IPS-18a (cell line): ENCODE data around the gene BBX.
"Not testable (repeated sequence)": the region's sequence is repeated elsewhere in the genome, so short reads cannot be mapped to it uniquely, and the experiment has no call there.

ENCODE experiments used
- H3K27ac ChIP-seq: one replicate; pipeline ENCODE4 v1.5.1; 2013; ENCODE audit warnings: low read length
- H3K27me3 ChIP-seq: one replicate; pipeline ENCODE4 v1.6.1; 2013; ENCODE audit warnings: mild to moderate bottlenecking, low read length; ENCODE audit not compliant: control insufficient read depth, insufficient read depth
- H3K36me3 ChIP-seq: one replicate; pipeline ENCODE4 v1.6.1; 2013; ENCODE audit warnings: low read depth, low read length; ENCODE audit not compliant: control insufficient read depth
- H3K4me1 ChIP-seq: one replicate; pipeline ENCODE4 v1.6.1; 2013; ENCODE audit warnings: low read depth, low read length; ENCODE audit not compliant: control insufficient read depth
- H3K4me3 ChIP-seq: one replicate; pipeline ENCODE4 v1.5.1; 2013; ENCODE audit warnings: low read length
- H3K9ac ChIP-seq: one replicate; pipeline ENCODE4 v1.6.1; 2013; ENCODE audit warnings: mild to moderate bottlenecking, low read length, moderate library complexity
- H3K9me3 ChIP-seq: one replicate; pipeline ENCODE4 v1.6.1; 2013; ENCODE audit warnings: low read depth, low read length; ENCODE audit not compliant: control insufficient read depth

Gene BBX

DNA sequence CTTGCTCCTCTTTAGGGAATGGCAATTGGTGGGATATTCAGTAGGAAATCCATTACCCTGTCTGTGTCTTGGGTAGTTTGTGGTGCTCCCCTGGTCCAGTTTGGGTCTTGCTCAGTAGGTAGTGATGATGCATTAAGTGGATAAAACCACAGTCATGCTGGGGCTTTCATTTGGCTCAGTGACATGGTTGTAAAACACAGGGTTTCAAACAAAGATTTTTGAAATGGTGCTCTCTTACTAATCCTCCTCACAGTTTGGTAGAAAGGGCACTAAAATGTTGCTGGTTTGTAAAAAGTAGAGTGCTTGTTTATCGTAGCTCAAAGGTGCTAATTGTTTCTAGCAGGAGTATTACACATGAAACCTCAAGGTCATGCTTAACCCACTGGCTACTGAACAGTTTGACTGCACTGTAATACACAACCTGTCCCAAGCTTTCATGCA lies 22.9 kb downstream of the BBX start:
- Histone ChIP-seq H3K9ac (no peak overlapping the region), H3K36me3 (no peaks in the 10 kb centered on the region), H3K4me1 (no peaks in the 10 kb centered on the region), H3K4me3 (no peak overlapping the region), H3K27me3 (no peaks in the 10 kb centered on the region), H3K27ac (no peak overlapping the region), H3K9me3 (no peaks in the 10 kb centered on the region)

DNA sequence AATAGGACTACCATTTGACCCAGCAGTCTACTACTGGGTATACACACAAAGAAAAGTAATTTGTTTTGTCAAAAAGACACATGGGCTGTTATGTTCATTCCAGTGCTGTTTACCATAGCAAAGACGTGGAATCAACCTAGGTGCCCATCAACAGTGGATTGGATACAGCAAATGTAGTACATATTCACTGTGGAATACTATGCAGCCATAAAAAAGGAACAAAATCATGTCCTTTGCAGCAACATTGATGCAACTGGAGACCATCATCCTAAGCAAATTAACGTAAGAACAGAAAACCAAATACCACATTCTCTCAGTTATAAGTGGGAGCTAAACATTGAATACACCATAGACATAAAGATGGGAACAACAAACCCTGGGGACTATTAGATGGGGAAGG lies 25.8 kb downstream of the BBX start:
- H3K9me3 ChIP-seq: no peaks in the 10 kb centered on the region
- no peak overlapping the region for H3K4me3 ChIP-seq
- no peaks in the 10 kb centered on the region for H3K27me3 ChIP-seq
- H3K27ac ChIP-seq: no peak overlapping the region
- H3K36me3 ChIP-seq: no peaks in the 10 kb centered on the region
- H3K4me1 ChIP-seq: no peaks in the 10 kb centered on the region
- H3K9ac ChIP-seq: no peak overlapping the region

DNA sequence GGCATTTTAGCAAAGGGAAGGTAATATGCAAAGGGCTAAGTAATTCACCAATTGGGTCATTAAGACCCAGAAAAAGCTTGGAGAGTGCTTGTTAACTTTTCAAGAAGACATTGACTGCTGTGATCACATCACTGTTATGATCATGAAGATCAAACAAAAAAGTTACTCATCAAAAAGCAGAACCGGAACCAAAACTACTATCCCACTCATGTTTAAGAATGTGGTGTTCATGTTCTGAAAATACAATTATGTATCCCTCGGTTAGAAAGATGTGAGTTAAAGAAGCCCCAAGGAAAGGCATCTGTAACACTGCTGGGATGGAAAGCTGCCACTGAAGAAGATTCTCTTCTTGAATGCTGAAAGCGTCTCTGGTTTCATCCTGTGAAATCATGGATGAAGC lies 32.6 kb downstream of the BBX start:
- Histone ChIP-seq H3K4me3 (no peak overlapping the region), H3K4me1 (no peaks in the 10 kb centered on the region), H3K9me3 (no peaks in the 10 kb centered on the region), H3K9ac (no peak overlapping the region), H3K27ac (no peak overlapping the region), H3K27me3 (no peaks in the 10 kb centered on the region), H3K36me3 (no peaks in the 10 kb centered on the region)

DNA sequence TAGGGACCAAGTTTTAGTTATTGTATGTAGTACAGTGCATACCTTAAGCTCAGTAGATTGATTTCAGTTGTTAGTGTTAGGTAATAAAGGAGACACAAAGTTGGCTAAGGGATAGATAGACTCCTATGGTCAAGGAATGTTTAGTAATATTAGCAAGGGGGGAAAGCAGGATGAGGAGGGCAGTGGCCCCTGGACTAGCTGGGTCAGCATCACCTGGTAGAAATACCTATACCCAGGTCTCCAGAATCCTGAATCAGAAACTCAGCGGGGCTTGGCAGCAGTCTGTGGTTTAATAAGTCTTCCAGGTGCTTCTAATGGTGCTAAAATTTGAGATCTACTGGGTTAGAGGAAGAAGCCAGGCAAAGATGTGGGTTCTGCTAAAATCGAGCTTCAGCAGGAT lies 35.0 kb downstream of the BBX start:
- Histone ChIP-seq H3K4me1 (peaks cover 3% of the 10 kb centered on the region), H3K4me3 (no peak overlapping the region), H3K36me3 (no peaks in the 10 kb centered on the region), H3K27me3 (no peaks in the 10 kb centered on the region), H3K27ac (no peak overlapping the region), H3K9ac (no peak overlapping the region), H3K9me3 (no peaks in the 10 kb centered on the region)

DNA sequence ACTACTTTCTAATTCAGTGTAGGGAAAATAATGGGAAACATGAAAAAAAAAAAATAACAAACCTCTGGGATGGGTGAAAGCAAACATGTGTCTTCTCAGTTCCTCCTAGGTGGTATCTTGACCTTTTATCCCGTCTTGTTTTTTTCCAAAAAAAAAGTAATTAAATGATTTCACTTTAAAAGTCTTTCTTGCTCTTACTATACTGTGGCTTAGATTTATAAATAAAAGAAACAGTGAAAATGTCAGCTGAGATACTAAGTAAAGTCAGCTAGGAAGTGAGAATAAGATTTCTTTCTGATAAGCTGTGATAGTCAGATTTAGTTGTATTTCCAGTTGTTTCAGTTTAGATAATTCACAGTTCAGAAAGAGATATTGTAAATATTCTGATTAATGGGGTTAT lies 37.4 kb downstream of the BBX start:
- Histone ChIP-seq H3K4me3 (no peak overlapping the region), H3K36me3 (no peaks in the 10 kb centered on the region), H3K27ac (no peak overlapping the region), H3K9ac (no peak overlapping the region), H3K27me3 (no peaks in the 10 kb centered on the region), H3K9me3 (no peaks in the 10 kb centered on the region), H3K4me1 (peaks cover 4% of the 10 kb centered on the region)

DNA sequence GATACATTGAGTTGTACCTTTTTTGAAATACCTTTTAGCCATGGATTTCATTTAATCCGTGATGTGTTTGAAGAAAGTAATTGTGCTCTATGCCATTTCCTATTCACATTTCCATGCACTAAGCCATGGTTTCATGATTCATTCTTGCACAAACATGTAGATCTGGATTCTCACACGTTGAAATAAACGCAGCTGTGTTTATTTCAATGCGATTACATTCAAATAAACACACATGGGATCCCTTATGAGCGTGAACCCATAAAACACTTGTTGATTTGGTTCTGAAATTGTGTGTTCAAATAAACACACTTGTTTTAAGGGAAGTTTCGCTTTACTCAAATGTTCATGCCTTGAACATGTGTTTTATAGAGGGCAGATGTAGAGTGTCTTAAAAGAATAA lies 39.2 kb downstream of the BBX start:
- Histone ChIP-seq H3K27me3 (no peaks in the 10 kb centered on the region), H3K9ac (no peak overlapping the region), H3K27ac (no peak overlapping the region), H3K36me3 (no peaks in the 10 kb centered on the region), H3K9me3 (no peaks in the 10 kb centered on the region), H3K4me1 (peaks cover 4% of the 10 kb centered on the region), H3K4me3 (no peak overlapping the region)

DNA sequence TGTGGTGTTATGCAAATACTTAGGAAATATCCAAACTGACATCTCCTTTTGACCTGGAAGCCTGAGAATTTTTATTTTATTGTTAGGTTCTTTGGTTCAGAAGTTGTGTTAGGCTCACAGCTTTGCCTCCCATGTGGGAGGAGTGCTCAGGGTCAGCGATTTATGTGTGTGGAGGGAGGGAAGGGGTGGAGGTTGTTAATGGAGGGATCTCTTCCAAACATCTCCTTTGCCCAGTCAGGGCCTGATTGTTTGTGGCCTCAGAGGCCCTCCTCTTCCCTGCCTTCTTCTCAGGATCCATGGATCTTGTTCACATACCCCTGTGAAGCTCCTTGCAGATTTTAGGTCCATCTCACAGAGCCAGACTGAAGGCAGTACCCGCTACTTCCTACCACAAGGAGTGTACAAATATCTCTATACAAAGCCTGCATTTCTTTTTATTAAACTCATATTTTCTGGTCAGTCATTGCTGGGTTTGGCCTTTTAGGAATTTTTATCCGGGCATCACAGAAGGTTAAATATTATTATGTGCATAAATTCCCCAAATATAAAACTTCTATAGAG lies 40.3 kb downstream of the BBX start:
- no peak overlapping the region for H3K4me3 ChIP-seq
- no peaks in the 10 kb centered on the region for H3K27me3 ChIP-seq
- H3K36me3 ChIP-seq: no peaks in the 10 kb centered on the region
- no peak overlapping the region for H3K9ac ChIP-seq
- no peaks in the 10 kb centered on the region for H3K9me3 ChIP-seq
- H3K4me1 ChIP-seq: peaks cover 4% of the 10 kb centered on the region
- no peak overlapping the region for H3K27ac ChIP-seq

DNA sequence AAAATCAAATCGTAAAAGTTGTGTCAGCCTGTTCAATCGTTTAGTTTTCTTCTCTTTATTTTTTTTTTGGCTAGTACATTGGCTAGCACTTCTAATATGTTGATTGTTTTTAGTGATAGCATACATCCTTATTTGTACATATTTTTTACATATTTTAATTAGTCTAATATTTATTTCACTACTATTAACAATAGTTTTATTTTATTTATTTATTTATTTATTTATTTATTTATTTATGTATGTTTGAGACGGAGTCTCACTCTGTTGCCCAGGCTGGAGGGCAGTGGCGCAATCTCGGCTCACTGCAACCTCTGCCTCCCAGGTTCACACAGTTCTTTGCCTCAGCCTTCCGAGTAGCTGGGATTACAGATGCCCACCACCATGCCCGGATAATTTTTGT lies 42.5 kb downstream of the BBX start:
- H3K9me3 ChIP-seq, H3K4me3 ChIP-seq, H3K9ac ChIP-seq, H3K4me1 ChIP-seq, H3K36me3 ChIP-seq, H3K27ac ChIP-seq, H3K27me3 ChIP-seq: not testable (repeated sequence)

DNA sequence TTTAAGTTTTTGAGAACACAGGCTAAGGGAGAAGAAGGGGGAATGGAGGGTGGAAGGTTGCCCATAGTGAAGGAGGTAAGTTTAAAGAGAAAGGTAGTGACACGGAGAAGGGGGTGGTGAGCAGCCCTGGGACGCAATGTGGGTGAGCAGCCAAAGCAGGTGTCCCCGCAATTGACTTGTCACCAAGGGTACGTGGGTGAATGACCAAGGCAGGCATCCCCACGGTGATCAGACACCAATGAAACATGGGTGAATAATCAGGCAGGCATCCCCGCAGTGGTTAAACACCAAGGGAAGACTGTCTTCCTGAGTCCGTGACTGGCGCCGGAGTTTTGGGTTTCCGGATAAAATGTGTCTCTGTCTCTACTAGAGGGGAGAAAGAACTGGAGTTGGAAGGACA lies 48.3 kb downstream of the BBX start:
- not testable (repeated sequence) for H3K4me3 ChIP-seq, H3K27ac ChIP-seq, H3K36me3 ChIP-seq, H3K9me3 ChIP-seq, H3K4me1 ChIP-seq, H3K9ac ChIP-seq, H3K27me3 ChIP-seq

DNA sequence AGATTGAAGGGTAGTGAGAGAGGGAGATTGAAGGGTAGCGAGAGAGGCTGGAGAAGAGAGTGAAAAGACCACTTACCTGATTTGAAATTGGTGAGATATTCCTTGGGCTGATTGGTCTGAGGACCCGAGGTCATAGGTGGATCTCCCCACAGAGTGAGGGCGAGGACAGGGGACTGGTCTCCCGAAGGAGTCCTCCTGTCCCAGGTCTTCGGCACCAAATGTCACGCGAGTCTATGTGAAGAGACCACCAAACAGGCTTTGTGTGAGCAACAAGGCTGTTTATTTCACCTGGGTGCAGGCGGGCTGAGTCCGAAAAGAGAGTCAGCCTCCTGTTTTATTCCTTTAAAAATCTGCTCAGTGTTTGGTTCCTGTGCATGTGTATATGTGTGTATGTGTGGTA lies 48.7 kb downstream of the BBX start:
- not testable (repeated sequence) for H3K27me3 ChIP-seq, H3K4me3 ChIP-seq, H3K4me1 ChIP-seq, H3K9ac ChIP-seq, H3K9me3 ChIP-seq, H3K27ac ChIP-seq, H3K36me3 ChIP-seq

DNA sequence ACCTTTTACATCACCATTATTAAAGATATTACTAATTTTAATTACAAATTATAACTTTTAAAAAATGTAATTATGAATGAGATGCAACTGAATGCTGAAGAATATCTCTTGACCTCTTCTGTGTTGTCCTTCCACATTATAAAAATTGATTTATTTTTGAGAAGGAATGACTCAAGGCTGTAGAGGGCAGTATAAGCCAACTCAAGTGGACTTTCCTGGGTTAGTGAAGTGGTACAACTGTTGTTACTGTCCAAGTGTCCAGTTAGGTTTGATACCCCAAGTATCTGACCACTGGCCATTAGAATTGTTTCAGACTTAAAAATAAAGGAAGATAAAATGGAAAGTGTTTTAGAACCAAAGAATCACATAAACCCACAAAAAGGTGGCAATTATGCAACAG lies 51.9 kb downstream of the BBX start:
- no peaks in the 10 kb centered on the region for H3K27me3 ChIP-seq
- no peak overlapping the region for H3K27ac ChIP-seq
- no peak overlapping the region for H3K4me3 ChIP-seq
- H3K4me1 ChIP-seq: peaks cover 17% of the 10 kb centered on the region
- H3K9me3 ChIP-seq: no peaks in the 10 kb centered on the region
- H3K9ac ChIP-seq: no peak overlapping the region
- no peaks in the 10 kb centered on the region for H3K36me3 ChIP-seq

DNA sequence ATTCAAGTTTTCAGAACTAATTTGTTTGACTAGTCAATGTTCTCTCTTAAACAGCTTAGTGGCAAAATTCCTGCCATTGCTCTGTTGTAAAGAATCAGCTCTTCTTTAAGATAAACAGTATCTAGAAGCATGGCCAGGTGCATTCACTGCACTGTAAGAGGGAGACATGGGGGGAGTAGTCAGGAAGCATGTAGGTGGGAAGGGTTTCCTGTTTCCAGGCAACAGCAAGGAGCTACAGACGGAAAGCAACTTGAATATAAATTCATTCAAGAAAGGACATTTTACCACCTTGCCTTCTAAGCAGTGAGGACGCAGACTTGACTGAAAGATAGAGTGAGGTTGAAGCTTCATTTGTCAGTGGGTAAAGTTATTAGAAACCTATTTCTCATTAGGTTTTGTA lies 55.3 kb downstream of the BBX start:
- Histone ChIP-seq H3K4me3 (no peak overlapping the region), H3K9ac (no peak overlapping the region), H3K36me3 (no peaks in the 10 kb centered on the region), H3K27ac (no peak overlapping the region), H3K9me3 (no peaks in the 10 kb centered on the region), H3K4me1 (peaks cover 22% of the 10 kb centered on the region), H3K27me3 (no peaks in the 10 kb centered on the region)
